Measurements from ENCODE around the gene LMBRD2.

Gene LMBRD2

GRCh38 chr5:36174119-36174518, 22.4 kb upstream of the LMBRD2 start:
- H3K27me3 ChIP-seq (ENCODE audit: insufficient read depth, low read length, poor library complexity): no peaks in the 10 kb centered on the region
- H3K9ac ChIP-seq (ENCODE audit: low read depth, low read length): no peak overlapping the region
- H4K20me1 ChIP-seq (ENCODE audit: insufficient read depth, low read length): no peaks in the 10 kb centered on the region
- H3K4me1 ChIP-seq (ENCODE audit: insufficient read depth, low read length): no peaks in the 10 kb centered on the region
- no peak overlapping the region for H3K4me3 ChIP-seq (ENCODE audit: low read depth in 1 of 2, low read length in 2 of 2)
- H3K4me2 ChIP-seq (ENCODE audit: insufficient read depth, low read length): no peak overlapping the region
- no peak overlapping the region for H2AFZ ChIP-seq (ENCODE audit: low read depth, low read length)
- no peaks in the 10 kb centered on the region for H3K9me3 ChIP-seq (ENCODE audit: insufficient read depth, low read length, severe bottlenecking)
- no peak for DNase-seq
- no peak overlapping the region for H3K27ac ChIP-seq (ENCODE audit: low read length)
- no peak for ATAC-seq (ENCODE audit: insufficient read depth, low read depth)
- peaks cover 96% of the 10 kb centered on the region for H3K36me3 ChIP-seq (ENCODE audit: insufficient read depth, low read length)
- no peak for TF ChIP-seq EZH2 (IDR thresholded peaks at IDR 0.05; ENCODE audit: borderline replicate concordance, low read depth, low read length, severe bottlenecking)
- TF ChIP-seq CTCF (IDR thresholded peaks at IDR 0.05; ENCODE audit: borderline replicate concordance, extremely low read depth, low read length, poor library complexity, severe bottlenecking): no peak
- peaks cover 9% of the 10 kb centered on the region for H3K79me2 ChIP-seq (ENCODE audit: insufficient read depth, low read length)

- TF ChIP-seq CTCF (IDR thresholded peaks at IDR 0.05; ENCODE audit: borderline replicate concordance, extremely low read depth, low read length, poor library complexity, severe bottlenecking) (no peak), EZH2 (IDR thresholded peaks at IDR 0.05; ENCODE audit: borderline replicate concordance, low read depth, low read length, severe bottlenecking) (no peak)
- Histone ChIP-seq H3K79me2 (ENCODE audit: insufficient read depth, low read length) (peaks cover 15% of the 10 kb centered on the region), H3K4me2 (ENCODE audit: insufficient read depth, low read length) (no peak overlapping the region), H3K9me3 (ENCODE audit: insufficient read depth, low read length, severe bottlenecking) (no peaks in the 10 kb centered on the region), H3K9ac (ENCODE audit: low read depth, low read length) (no peak overlapping the region), H3K4me1 (ENCODE audit: insufficient read depth, low read length) (no peaks in the 10 kb centered on the region), H2AFZ (ENCODE audit: low read depth, low read length) (no peak overlapping the region), H3K4me3 (ENCODE audit: low read depth in 1 of 2, low read length in 2 of 2) (no peak overlapping the region), H4K20me1 (ENCODE audit: insufficient read depth, low read length) (peaks cover 3% of the 10 kb centered on the region; the same call in 1 of the 2 replicates), H3K27ac (ENCODE audit: low read length) (no peak overlapping the region), H3K27me3 (ENCODE audit: insufficient read depth, low read length, poor library complexity) (no peaks in the 10 kb centered on the region), H3K36me3 (ENCODE audit: insufficient read depth, low read length) (peaks cover 96% of the 10 kb centered on the region)
- DNase-seq (no peak), ATAC-seq (ENCODE audit: insufficient read depth, low read depth) (no peak)
Observed at GRCh38 chr5:36173426-36173825, 21.7 kb upstream of the LMBRD2 start.

- H3K9me3 ChIP-seq (ENCODE audit: insufficient read depth, low read length, severe bottlenecking): no peaks in the 10 kb centered on the region
- H4K20me1 ChIP-seq (ENCODE audit: insufficient read depth, low read length): peaks cover 7% of the 10 kb centered on the region; the same call in 1 of the 2 replicates
- no peak for TF ChIP-seq EZH2 (IDR thresholded peaks at IDR 0.05; ENCODE audit: borderline replicate concordance, low read depth, low read length, severe bottlenecking)
- no peak for TF ChIP-seq CTCF (IDR thresholded peaks at IDR 0.05; ENCODE audit: borderline replicate concordance, extremely low read depth, low read length, poor library complexity, severe bottlenecking)
- H3K4me2 ChIP-seq (ENCODE audit: insufficient read depth, low read length): no peak overlapping the region
- no peak overlapping the region for H2AFZ ChIP-seq (ENCODE audit: low read depth, low read length)
- H3K4me1 ChIP-seq (ENCODE audit: insufficient read depth, low read length): no peaks in the 10 kb centered on the region
- DNase-seq (no peak), ATAC-seq (ENCODE audit: insufficient read depth, low read depth) (no peak)
- peaks cover 96% of the 10 kb centered on the region for H3K36me3 ChIP-seq (ENCODE audit: insufficient read depth, low read length)
- H3K79me2 ChIP-seq (ENCODE audit: insufficient read depth, low read length): peaks cover 18% of the 10 kb centered on the region
- H3K9ac ChIP-seq (ENCODE audit: low read depth, low read length): no peak overlapping the region
- H3K4me3 ChIP-seq (ENCODE audit: low read depth in 1 of 2, low read length in 2 of 2): no peak overlapping the region
- no peaks in the 10 kb centered on the region for H3K27me3 ChIP-seq (ENCODE audit: insufficient read depth, low read length, poor library complexity)
- H3K27ac ChIP-seq (ENCODE audit: low read length): no peak overlapping the region
Observed at GRCh38 chr5:36172599-36172998, 20.9 kb upstream of the LMBRD2 start.

All from DND-41 (cell line).